ENCODE data around the gene FAM222A. TPM values are rescaled to one million over a fixed set of nuclear protein-coding genes. Genes with fewer than 3 reads are reported as not detected.

The FAM222A gene
- polyA plus RNA-seq, 3 donors: 6.4 to 8.5 (median 6.9) TPM

- DNase-seq (ENCODE audit: low read depth in 3 of 3, low spot score in 2 of 3): no peak
Measured at GRCh38 chr12:109758426-109759420, 45.1 kb downstream of the FAM222A start.

GRCh38 chr12:109759595-109759994, 46.0 kb downstream of the FAM222A start:
- no peak for DNase-seq (ENCODE audit: low read depth in 3 of 3, low spot score in 2 of 3)

GRCh38 chr12:109760031-109760929, 46.7 kb downstream of the FAM222A start:
- DNase-seq (ENCODE audit: low read depth in 3 of 3, low spot score in 2 of 3): no peak

- no peak for DNase-seq (ENCODE audit: low read depth in 3 of 3, low spot score in 2 of 3)
Measured at GRCh38 chr12:109760930-109761921, 47.6 kb downstream of the FAM222A start.

GRCh38 chr12:109762071-109762672, 48.5 kb downstream of the FAM222A start:
- DNase-seq (ENCODE audit: low read depth in 3 of 3, low spot score in 2 of 3): no peak

GRCh38 chr12:109762673-109763191, 49.1 kb downstream of the FAM222A start:
- no peak for DNase-seq (ENCODE audit: low read depth in 3 of 3, low spot score in 2 of 3)

- DNase-seq (ENCODE audit: low read depth in 3 of 3, low spot score in 2 of 3): no peak
Measured at GRCh38 chr12:109763201-109763841, 49.7 kb downstream of the FAM222A start.

- no peak for DNase-seq (ENCODE audit: low read depth in 3 of 3, low spot score in 2 of 3)
Measured at GRCh38 chr12:109764123-109764522, 50.5 kb downstream of the FAM222A start.

GRCh38 chr12:109764776-109765445, 51.3 kb downstream of the FAM222A start:
- DNase-seq (ENCODE audit: low read depth in 3 of 3, low spot score in 2 of 3): no peak

- no peak for DNase-seq (ENCODE audit: low read depth in 3 of 3, low spot score in 2 of 3)
Measured at GRCh38 chr12:109765446-109765810, 51.8 kb downstream of the FAM222A start.

- no peak for DNase-seq (ENCODE audit: low read depth in 3 of 3, low spot score in 2 of 3)
Measured at GRCh38 chr12:109766251-109766778, 52.7 kb downstream of the FAM222A start.

GRCh38 chr12:109767456-109767855, 53.8 kb downstream of the FAM222A start:
- DNase-seq (ENCODE audit: low read depth in 3 of 3, low spot score in 2 of 3): no peak

GRCh38 chr12:109767991-109768900, 54.6 kb downstream of the FAM222A start:
- DNase-seq (ENCODE audit: low read depth in 3 of 3, low spot score in 2 of 3): no peak

GRCh38 chr12:109768901-109769670, 55.5 kb downstream of the FAM222A start:
- DNase-seq (ENCODE audit: low read depth in 3 of 3, low spot score in 2 of 3): no peak

GRCh38 chr12:109770104-109770860, 56.7 kb downstream of the FAM222A start:
- DNase-seq (ENCODE audit: low read depth in 3 of 3, low spot score in 2 of 3): no peak

Data from right renal cortex interstitium (tissue), 3 donors.